H1 (cell line): Measurements from ENCODE around the gene APOBEC3G. TPM values are rescaled to one million over a fixed set of nuclear protein-coding genes. Genes with fewer than 3 reads are reported as not detected.

Experiments used
- CTCF ChIA-PET: fragments of 300-600 bp; sonication (Branson Sonifier 250); formaldehyde crosslinking; loops from one replicate; lab custom pipeline; 2021; ENCODE audit not compliant: partially characterized antibody; lab: Charles Lee
- POLR2A ChIA-PET: fragments of 300-600 bp; sonication (Branson Sonifier 250); formaldehyde crosslinking; loops from one replicate; lab custom pipeline; 2021; ENCODE audit warnings: inconsistent platforms; ENCODE audit not compliant: partially characterized antibody; lab: Charles Lee
- DNase-seq, 2 experiments: peaks; one replicate each; pipeline versions ENCODE4 v3.0.0 to v3.0.0-alpha.2; 2010 to 2022; ENCODE audit warnings: low spot score in 2 of 2, low read depth in 1 of 2, mixed read lengths in 1 of 2
- FAIRE-seq: peaks from 2 replicates; lab custom pipeline; 2011; peaks lifted over from hg19 to GRCh38; lab: Jason Lieb, UNC
- H2AFZ ChIP-seq: 2 replicates; pipeline ENCODE4 v1.8.1; 2012; ENCODE audit warnings: low read length, inconsistent platforms
- H2AK5ac ChIP-seq: 2 replicates; pipeline ENCODE4 v1.6.1; 2013; ENCODE audit warnings: low read depth, low read length
- H2BK120ac ChIP-seq: replicated peaks from 2 replicates; pipeline ENCODE3; 2013; ENCODE audit warnings: low read depth, low read length, inconsistent platforms
- H2BK12ac ChIP-seq: 2 replicates; pipeline ENCODE4 v1.6.1; 2013; ENCODE audit warnings: low read depth, low read length
- H2BK15ac ChIP-seq: 2 replicates; pipeline ENCODE4 v1.6.1; 2013; ENCODE audit warnings: low read length
- H2BK20ac ChIP-seq: 2 replicates; pipeline ENCODE4 v1.6.1; 2013; ENCODE audit warnings: low read length
- H2BK5ac ChIP-seq: 2 replicates; pipeline ENCODE4 v1.6.1; 2013; ENCODE audit warnings: low read depth, low read length
- H3K14ac ChIP-seq: 2 replicates; pipeline ENCODE4 v1.6.1; 2013; ENCODE audit warnings: inconsistent platforms; ENCODE audit not compliant: insufficient read length
- H3K18ac ChIP-seq: 2 replicates; pipeline ENCODE4 v1.6.1; 2013; ENCODE audit warnings: low read length; ENCODE audit errors: extremely low read depth
- H3K23ac ChIP-seq: 2 replicates; pipeline ENCODE4 v1.6.1; 2013; ENCODE audit warnings: inconsistent platforms; ENCODE audit not compliant: insufficient read length
- H3K23me2 ChIP-seq: 2 replicates; pipeline ENCODE4 v1.6.1; 2013; ENCODE audit warnings: low read depth, low read length
- H3K27ac ChIP-seq: 2 replicates; pipeline ENCODE4 v1.6.1; 2011; ENCODE audit warnings: low read depth, low read length, inconsistent platforms
- H3K27me3 ChIP-seq, 4 experiments: replicated peaks in 1 of 4; 1 replicate in 1 of 4; 2 replicates in 3 of 4; pipeline versions ENCODE4 v1.6.1 to v1.8.1; 2011 to 2013; ENCODE audit warnings: low read length in 3 of 4, mild to moderate bottlenecking in 3 of 4, inconsistent platforms in 2 of 4, mixed read lengths in 2 of 4, moderate library complexity in 1 of 4; ENCODE audit not compliant: control insufficient read depth in 3 of 4, insufficient read depth in 3 of 4; ENCODE audit errors: extremely low read depth in 1 of 4
- H3K36me3 ChIP-seq, 4 experiments: 2 replicates each; pipeline versions ENCODE4 v1.6.1 to v1.8.1; 2011 to 2013; ENCODE audit warnings: mild to moderate bottlenecking in 4 of 4, low read length in 3 of 4, moderate library complexity in 2 of 4, control low read depth in 1 of 4, inconsistent platforms in 1 of 4; ENCODE audit not compliant: insufficient read depth in 4 of 4, control insufficient read depth in 2 of 4
- H3K4ac ChIP-seq: replicated peaks from 2 replicates; pipeline ENCODE3; 2013; ENCODE audit warnings: low read length, low read depth, mixed read lengths, inconsistent platforms; ENCODE audit not compliant: insufficient read length
- H3K4me1 ChIP-seq, 4 experiments: replicated peaks in 1 of 4; 1 replicate in 1 of 4; 2 replicates in 3 of 4; pipeline versions ENCODE4 v1.6.1 to v1.8.1; 2011 to 2013; ENCODE audit warnings: low read length in 3 of 4, inconsistent platforms in 2 of 4, mixed read lengths in 1 of 4; ENCODE audit not compliant: insufficient read depth in 4 of 4, control insufficient read depth in 3 of 4
- H3K4me2 ChIP-seq, 2 experiments: 2 replicates each; pipeline versions ENCODE4 v1.6.1 to v1.8.1; 2011 to 2013; ENCODE audit warnings: low read depth in 2 of 2, low read length in 2 of 2, control low read depth in 1 of 2, inconsistent platforms in 1 of 2, mild to moderate bottlenecking in 1 of 2; ENCODE audit not compliant: insufficient read depth in 1 of 2
- H3K4me3 ChIP-seq, 4 experiments: fragments of 200-600, 300-600 bp in 1 of 4; sonication (generic), shearing (Covaris generic), sonication (Bioruptor Twin) in 1 of 4; 2 replicates each; pipeline versions ENCODE4 v1.5.1 to v1.8.1; 2011 to 2016; ENCODE audit warnings: low read length in 4 of 4, low read depth in 3 of 4, control low read depth in 2 of 4, inconsistent platforms in 2 of 4, mild to moderate bottlenecking in 2 of 4, mixed read lengths in 1 of 4, moderate library complexity in 1 of 4; ENCODE audit not compliant: insufficient read depth in 2 of 4; ENCODE audit errors: extremely low read depth in 1 of 4
- H3K56ac ChIP-seq: replicated peaks from 2 replicates; pipeline ENCODE3; 2013; ENCODE audit warnings: low read depth, mild to moderate bottlenecking, mixed read lengths, low read length, inconsistent platforms; ENCODE audit not compliant: insufficient read length
- H3K79me1 ChIP-seq: 2 replicates; pipeline ENCODE4 v1.6.1; 2013; ENCODE audit warnings: low read depth, low read length, control low read depth
- H3K79me2 ChIP-seq, 2 experiments: 2 replicates each; pipeline versions ENCODE4 v1.6.1 to v1.8.1; 2012 to 2013; ENCODE audit warnings: low read length in 2 of 2, mild to moderate bottlenecking in 2 of 2, inconsistent platforms in 1 of 2; ENCODE audit not compliant: insufficient read depth in 2 of 2, control insufficient read depth in 1 of 2
- H3K9ac ChIP-seq, 4 experiments: replicated peaks in 1 of 4; 1 replicate in 1 of 4; 2 replicates in 3 of 4; pipeline versions ENCODE4 v1.6.1 to v1.8.1; 2011 to 2013; ENCODE audit warnings: low read depth in 3 of 4, low read length in 3 of 4, control low read depth in 2 of 4, mild to moderate bottlenecking in 2 of 4, moderate library complexity in 2 of 4, inconsistent platforms in 1 of 4; ENCODE audit errors: extremely low read depth in 1 of 4
- H3K9me3 ChIP-seq, 2 experiments: 2 replicates each; pipeline versions ENCODE4 v1.6.1 to v1.8.1; 2012 to 2013; ENCODE audit warnings: mild to moderate bottlenecking in 2 of 2, moderate library complexity in 2 of 2, control low read depth in 1 of 2, inconsistent platforms in 1 of 2, low read depth in 1 of 2, low read length in 1 of 2, mixed read lengths in 1 of 2; ENCODE audit not compliant: insufficient read depth in 2 of 2
- H4K20me1 ChIP-seq, 2 experiments: replicated peaks in 1 of 2; 2 replicates each; pipeline versions ENCODE3 to v1.8.1; 2011 to 2013; ENCODE audit warnings: inconsistent platforms in 2 of 2, low read length in 2 of 2, mild to moderate bottlenecking in 1 of 2; ENCODE audit not compliant: insufficient read depth in 2 of 2, control insufficient read depth in 1 of 2
- H4K5ac ChIP-seq: 2 replicates; pipeline ENCODE4 v1.6.1; 2013; ENCODE audit warnings: low read length, low read depth, mixed read lengths, inconsistent platforms; ENCODE audit not compliant: insufficient read length
- H4K8ac ChIP-seq: 2 replicates; pipeline ENCODE4 v1.8.0; 2013; ENCODE audit warnings: mild to moderate bottlenecking, moderate library complexity, low read length, inconsistent platforms; ENCODE audit not compliant: insufficient read depth; ENCODE audit errors: extremely low read depth
- H4K91ac ChIP-seq: replicated peaks from 2 replicates; pipeline ENCODE3; 2013; ENCODE audit warnings: low read length, mixed read lengths, inconsistent platforms; ENCODE audit not compliant: insufficient read length
- CTCF ChIP-seq, 3 experiments: IDR thresholded peaks; 1 replicate in 2 of 3; 2 replicates in 1 of 3; pipeline versions ENCODE4 v1.5.1 to v1.6.1; 2011; ENCODE audit warnings: low read length in 3 of 3, mild to moderate bottlenecking in 3 of 3, inconsistent platforms in 2 of 3, low read depth in 1 of 3, moderate library complexity in 1 of 3; ENCODE audit not compliant: insufficient read depth in 1 of 3; ENCODE audit errors: control extremely low read depth in 1 of 3
- KDM4A ChIP-seq: IDR thresholded peaks from one replicate; pipeline ENCODE4 v1.7.1; 2012; ENCODE audit warnings: low read depth, mild to moderate bottlenecking, moderate library complexity, low read length, inconsistent platforms; ENCODE audit not compliant: severe bottlenecking
- SIX5 ChIP-seq: IDR thresholded peaks from 2 replicates; pipeline ENCODE4 v1.6.1; 2011; ENCODE audit warnings: mild to moderate bottlenecking, low read depth, low read length
- USF2 ChIP-seq: IDR thresholded peaks from 2 replicates; pipeline ENCODE4 v1.6.1; 2011; ENCODE audit warnings: low read length, improper control_type of control experiment
- WGBS, 2 experiments: shearing (Covaris generic) in 1 of 2; methylation state at CpG; one replicate each; pipeline versions ENCODE4 v1.1.6 to v1.1.7; 2013 to 2015; ENCODE audit warnings: low lambda C conversion rate in 2 of 2, mixed read lengths in 2 of 2, inconsistent platforms in 1 of 2, low coverage in 1 of 2, missing lambda C conversion rate in 1 of 2; ENCODE audit not compliant: insufficient replicate concordance in 2 of 2, insufficient coverage in 1 of 2, insufficient read length in 1 of 2; ENCODE audit errors: extremely low coverage in 1 of 2, missing lambda C conversion rate in 1 of 2; 5-methylcytosine and 5-hydroxymethylcytosine counted together
- polyA plus RNA-seq, 7 experiments: library from polyadenylated mRNA; depleted of rRNA in 3 of 7; stranded (reverse) in 5 of 7; unstranded in 2 of 7; fragments of >200 nt in 5 of 7; fragments of 200-250 nt in 2 of 7; gene quantifications; 1 replicate in 5 of 7; 2 replicates in 1 of 7; 4 replicates in 1 of 7; pipeline versions ENCODE4 v1.2.1 to v1.2.3, GENCODE V29; 2011 to 2013; ENCODE audit warnings: missing spikeins in 2 of 7, mixed read lengths in 2 of 7
- total RNA-seq: library from RNA; stranded (reverse); fragmentation: NEBNext Ultra II Directional; extraction: Animal tissue kit (Norgen Biotek cat#: 25700); gene quantifications from 2 replicates; pipeline ENCODE4 v1.2.1, GENCODE V29; 2021

Gene APOBEC3G
- total and polyA plus RNA-seq, 2 of the 8 experiments (the other 6 are each of a cell fraction or from before 2014, with no cell fraction given) = 1.7 to 2.0 TPM

- Histone ChIP-seq H3K4me3 (no peak overlapping the region), H2AK5ac (no peak overlapping the region; the same call in 1 of the 2 replicates), H2BK12ac (no peak overlapping the region), H4K91ac (no peak overlapping the region), H3K9ac (no peak overlapping the region), H2AFZ (no peak overlapping the region), H2BK5ac (no peak overlapping the region), H3K4me2 (no peak overlapping the region), H3K4me1 (peaks cover 0 to 4% (median 1%) of the 10 kb centered on the region in 4 experiments; a peak in 4 of 7 replicates), H3K18ac (no peak overlapping the region), H3K4ac (no peak overlapping the region), H3K14ac (no peak overlapping the region), H4K20me1 (no peaks in the 10 kb centered on the region), H4K5ac (no peak overlapping the region), H2BK120ac (no peak overlapping the region), H3K56ac (no peak overlapping the region), H2BK15ac (0 out of 2 replicates have a peak overlapping the region, but pooled peaks have one; percentile 29), H3K79me1 (no peaks in the 10 kb centered on the region), H3K23me2 (no peaks in the 10 kb centered on the region), H2BK20ac (no peak overlapping the region), H3K36me3 (no peaks in the 10 kb centered on the region), H3K9me3 (no peaks in the 10 kb centered on the region), H4K8ac (no peak overlapping the region), H3K79me2 (no peaks in the 10 kb centered on the region), H3K23ac (no peak overlapping the region), H3K27ac (no peak overlapping the region), H3K27me3 (no peaks in the 10 kb centered on the region)
- ChIA-PET POLR2A (interaction anchor here (0.6 to 1.5 kb wide), 2 partner anchors 34 to 1254 kb away, joined by 3 read pairs; no protein-coding TSS in a partner anchor), CTCF (no interaction called here)
- no peak for FAIRE-seq
- WGBS, 2 experiments = 86% methylated on average over 7 of the region's 8 CpGs; no CpG with 5 or more reads in 1 of the 2 experiments
- TF ChIP-seq USF2 (no peak), KDM4A (no peak), SIX5 (no peak), CTCF (IDR thresholded peaks at IDR 0.05; ENCODE audit: control extremely low read depth in 1 of 3, insufficient read depth in 1 of 3, low read depth in 1 of 3, low read length in 3 of 3) (no peak)
- DNase-seq = no peak
Measured at GRCh38 chr22:39081598-39081997, 4.5 kb downstream of the APOBEC3G start.
